GM19372 (cell line): ENCODE results near the gene CNOT11.
"Not testable (repeated sequence)": the region's sequence is repeated elsewhere in the genome, so short reads cannot be mapped to it uniquely, and the experiment has no call there.

Experiments used
- ATAC-seq: cut with Tn5 transposase; IDR thresholded peaks from one replicate; pipeline ENCODE4 v1.9.1; 2021; ENCODE audit warnings: mild to moderate bottlenecking, low read depth, moderate library complexity; ENCODE audit not compliant: unreplicated experiment

Gene CNOT11

GRCh38 chr2:101244899-101245298 lies 7.8 kb upstream of the CNOT11 start:
- not testable (repeated sequence) for ATAC-seq

GRCh38 chr2:101245468-101245867 lies 7.2 kb upstream of the CNOT11 start:
- ATAC-seq = not testable (repeated sequence)

GRCh38 chr2:101248756-101249155 lies 3.9 kb upstream of the CNOT11 start:
- ATAC-seq = not testable (repeated sequence)

- ATAC-seq = no peak
Observed at GRCh38 chr2:101249826-101250225, 2.9 kb upstream of the CNOT11 start.

- ATAC-seq = not testable (repeated sequence)
Observed at GRCh38 chr2:101251246-101251781, 1.4 kb upstream of the CNOT11 start.

- ATAC-seq = peak; percentile 44
Observed at GRCh38 chr2:101251844-101252407, 760 bp upstream of the CNOT11 start.

GRCh38 chr2:101253013-101253702 lies 472 bp downstream of the CNOT11 start:
- peak; percentile 46 for ATAC-seq

GRCh38 chr2:101253703-101254450 lies 1.2 kb downstream of the CNOT11 start:
- no peak for ATAC-seq

GRCh38 chr2:101255501-101255900 lies 2.8 kb downstream of the CNOT11 start:
- ATAC-seq = no peak

- ATAC-seq = no peak
Observed at GRCh38 chr2:101256316-101256715, 3.6 kb downstream of the CNOT11 start.

GRCh38 chr2:101258804-101259203 lies 6.1 kb downstream of the CNOT11 start:
- ATAC-seq = no peak

GRCh38 chr2:101262142-101262541 lies 9.5 kb downstream of the CNOT11 start:
- ATAC-seq = no peak

- no peak for ATAC-seq
Observed at GRCh38 chr2:101263377-101263800, 10.7 kb downstream of the CNOT11 start.

- no peak for ATAC-seq
Observed at GRCh38 chr2:101264360-101264939, 11.8 kb downstream of the CNOT11 start.

- ATAC-seq = no peak
Observed at GRCh38 chr2:101265893-101266499, 13.3 kb downstream of the CNOT11 start.

GRCh38 chr2:101267671-101268656 lies 15.3 kb downstream of the CNOT11 start:
- ATAC-seq = peak; percentile 49

- no peak for ATAC-seq
Observed at GRCh38 chr2:101270700-101271259, 18.1 kb downstream of the CNOT11 start.

GRCh38 chr2:101272045-101272784 lies 19.5 kb downstream of the CNOT11 start:
- peak; percentile 67 for ATAC-seq
